Spleen (tissue), 11 donors: Measurements from ENCODE around the gene FGD5. TPM values are rescaled to one million over a fixed set of nuclear protein-coding genes. Genes with fewer than 3 reads are reported as not detected.

Experiments used
- DNase-seq: peaks from one replicate; pipeline ENCODE4 v3.0.0-alpha.2; 2020
- H3K27ac ChIP-seq, 8 donors: fragments of 200-600 bp; sonication (generic) in 7 of 8; 1 replicate in 4 of 8; 2 replicates in 4 of 8; pipeline versions ENCODE4 v1.5.0 to v1.8.0; 2016 to 2021; ENCODE audit warnings: inconsistent platforms in 4 of 8, mild to moderate bottlenecking in 4 of 8, moderate library complexity in 1 of 8
- H3K27me3 ChIP-seq, 7 donors: fragments of 200-600 bp; sonication (generic) in 6 of 7; replicated peaks in 1 of 7; 1 replicate in 4 of 7; 2 replicates in 3 of 7; pipeline versions ENCODE4 v1.5.0 to v1.8.0; 2016 to 2021; ENCODE audit warnings: inconsistent platforms in 3 of 7, mild to moderate bottlenecking in 1 of 7
- H3K36me3 ChIP-seq, 6 donors: fragments of 200-600 bp; sonication (generic) in 5 of 6; 1 replicate in 4 of 6; 2 replicates in 2 of 6; pipeline versions ENCODE4 v1.5.0 to v1.8.0; 2016 to 2021; ENCODE audit warnings: inconsistent platforms in 2 of 6
- H3K4me1 ChIP-seq, 6 donors: fragments of 200-600 bp; sonication (generic) in 5 of 6; 1 replicate in 3 of 6; 2 replicates in 3 of 6; pipeline versions ENCODE4 v1.5.0 to v1.8.0; 2016 to 2021; ENCODE audit warnings: inconsistent platforms in 3 of 6
- H3K4me3 ChIP-seq, 8 donors: fragments of 200-600 bp; sonication (generic) in 7 of 8; 1 replicate in 4 of 8; 2 replicates in 4 of 8; pipeline versions ENCODE4 v1.5.0 to v1.8.0; 2016 to 2021; ENCODE audit warnings: inconsistent platforms in 4 of 8, mild to moderate bottlenecking in 4 of 8, moderate library complexity in 2 of 8
- H3K9me3 ChIP-seq, 8 donors: fragments of 200-600 bp; sonication (generic) in 7 of 8; 1 replicate in 4 of 8; 2 replicates in 4 of 8; pipeline versions ENCODE4 v1.5.0 to v1.8.0; 2016 to 2021; ENCODE audit warnings: inconsistent platforms in 4 of 8
- CTCF ChIP-seq, 11 experiments: fragments of 200-600 bp in 7 of 11; fragments of 450-650 bp in 4 of 11; sonication (generic) in 4 of 11; IDR thresholded peaks in 8 of 11; conservative IDR thresholded peaks in 3 of 11; 1 replicate in 7 of 11; 2 replicates in 4 of 11; pipeline versions ENCODE4 v1.4.0 to v1.8.0; 2016 to 2021; ENCODE audit warnings: antibody characterized with exemption in 11 of 11, inconsistent platforms in 4 of 11, mild to moderate bottlenecking in 1 of 11
- POLR2A ChIP-seq, 3 donors: fragments of 450-650 bp; IDR thresholded peaks; one replicate each; pipeline ENCODE4 v1.5.1; 2017; ENCODE audit warnings: antibody characterized with exemption in 3 of 3, mild to moderate bottlenecking in 1 of 3
- POLR2AphosphoS5 ChIP-seq, 3 donors: sonication (generic); formaldehyde crosslinking; IDR thresholded peaks; one replicate each; pipeline ENCODE4 v1.5.1; 2017; ENCODE audit warnings: antibody characterized with exemption in 3 of 3
- WGBS, 5 donors: extraction: QIAGEN DNeasy Blood & Tissue Kit in 3 of 5; methylation state at CpG; one replicate each; pipeline versions ENCODE4 v1.1.5 to v1.1.7; 2013 to 2018; 5-methylcytosine and 5-hydroxymethylcytosine counted together
- intact Hi-C: fragments of 100-400 bp; cut with DNase I; formaldehyde crosslinking; loops from one replicate; pipeline ENCODE4 v1.15.0; 2023; ENCODE audit warnings: low total_unique reads
- polyA plus RNA-seq, 3 donors: library from polyadenylated mRNA; stranded (reverse); fragments of 200-250 nt; gene quantifications; one replicate each; pipeline ENCODE4 v1.2.1, GENCODE V29; 2013
- total RNA-seq, 7 donors: library from RNA; depleted of rRNA in 3 of 7; stranded (reverse); fragments of >200 nt in 3 of 7; fragmentation: NEBNext Ultra II Directional in 4 of 7; extraction: Animal tissue kit (Norgen Biotek cat#: 25700) in 4 of 7; gene quantifications; one replicate each; pipeline versions ENCODE4 v1.1.0 to v1.2.1, GENCODE V29; 2016 to 2021
- donor health status: healthy with polysubstance abuse.
- donor health status: DM: no; HTN: no; CAD: no; lungs with moderate emphysema.
- donor health status: DM: no; HTN: no; CAD: no.
- donor health status: Bipolar disorder and iron deficiency.
- donor health status: healthy.
- donor health status: DM: no; HTN: no; CAD: no.
- donor health status: DM: yes; HTN: yes; CAD: no.

Gene FGD5
- total and polyA plus RNA-seq, 10 donors: 6.0 to 145 (median 63.8) TPM

GRCh38 chr3:14871456-14872200 is 52.9 kb downstream of the FGD5 start:
- DNase-seq: no peak
- H3K27me3 ChIP-seq: no peaks in the 10 kb centered on the region
- H3K27ac ChIP-seq: peak overlapping the region in 3 of 8 donors; percentile 15 to 51 (median 16)
- no peaks in the 10 kb centered on the region for H3K9me3 ChIP-seq
- no peak for TF ChIP-seq POLR2A (IDR thresholded peaks at IDR 0.05)
- no peak for TF ChIP-seq CTCF (IDR thresholded peaks at IDR 0.05 in 8 of 11, conservative IDR thresholded peaks at IDR 0.05 in 3 of 11)
- no peak for TF ChIP-seq POLR2AphosphoS5 (IDR thresholded peaks at IDR 0.05)
- H3K4me3 ChIP-seq: no peak overlapping the region
- WGBS, 5 donors: 66 to 81% (median 74%) methylated on average over 9 to 10 of the region's 10 CpGs
- no peaks in the 10 kb centered on the region for H3K36me3 ChIP-seq
- intact Hi-C loops: no loop called here
- peaks cover 0 to 55% (median 11%) of the 10 kb centered on the region in 6 donors for H3K4me1 ChIP-seq

GRCh38 chr3:14872706-14873105 is 53.9 kb downstream of the FGD5 start:
- H3K9me3 ChIP-seq: no peaks in the 10 kb centered on the region
- peaks cover 2 to 63% (median 15%) of the 10 kb centered on the region in 6 donors for H3K4me1 ChIP-seq
- H3K36me3 ChIP-seq: no peaks in the 10 kb centered on the region
- TF ChIP-seq POLR2A (IDR thresholded peaks at IDR 0.05) (no peak), CTCF (IDR thresholded peaks at IDR 0.05 in 8 of 11, conservative IDR thresholded peaks at IDR 0.05 in 3 of 11) (no peak), POLR2AphosphoS5 (IDR thresholded peaks at IDR 0.05) (no peak)
- intact Hi-C loops: no loop called here
- no peak overlapping the region for H3K4me3 ChIP-seq
- WGBS, 5 donors: 63 to 89% (median 63%) methylated on average over 4 of the region's 4 CpGs
- H3K27me3 ChIP-seq: no peaks in the 10 kb centered on the region
- H3K27ac ChIP-seq: no peak overlapping the region
- no peak for DNase-seq

- Histone ChIP-seq H3K9me3 (no peaks in the 10 kb centered on the region), H3K27me3 (no peaks in the 10 kb centered on the region), H3K27ac (peak overlapping the region in 6 of 8 donors; percentile 47 to 89 (median 74)), H3K4me3 (no peak overlapping the region), H3K36me3 (no peaks in the 10 kb centered on the region), H3K4me1 (peaks cover 7 to 67% (median 20%) of the 10 kb centered on the region in 6 donors)
- no peak for DNase-seq
- intact Hi-C loops: no loop called here
- WGBS, 5 donors: 58 to 79% (median 67%) methylated on average over 3 to 4 of the region's 4 CpGs
- TF ChIP-seq POLR2A (IDR thresholded peaks at IDR 0.05): no peak
- no peak for TF ChIP-seq CTCF (IDR thresholded peaks at IDR 0.05 in 8 of 11, conservative IDR thresholded peaks at IDR 0.05 in 3 of 11)
- TF ChIP-seq POLR2AphosphoS5 (IDR thresholded peaks at IDR 0.05): no peak
Observed at GRCh38 chr3:14874784-14875183, 56.0 kb downstream of the FGD5 start.

- Histone ChIP-seq H3K27ac (peak overlapping the region in 7 of 8 donors; percentile 27 to 89 (median 72)), H3K36me3 (no peaks in the 10 kb centered on the region), H3K4me3 (no peak overlapping the region), H3K4me1 (peaks cover 9 to 73% (median 25%) of the 10 kb centered on the region in 6 donors), H3K27me3 (no peaks in the 10 kb centered on the region), H3K9me3 (no peaks in the 10 kb centered on the region)
- 82 to 92% (median 89%) methylated on average over 8 of the region's 8 CpGs for WGBS, 5 donors
- TF ChIP-seq CTCF (IDR thresholded peaks at IDR 0.05 in 8 of 11, conservative IDR thresholded peaks at IDR 0.05 in 3 of 11) (no peak), POLR2AphosphoS5 (IDR thresholded peaks at IDR 0.05) (no peak), POLR2A (IDR thresholded peaks at IDR 0.05) (no peak)
- intact Hi-C loops: no loop called here
- no peak for DNase-seq
Observed at GRCh38 chr3:14875411-14876175, 56.8 kb downstream of the FGD5 start.
